ENCODE results near the gene PLAC8L1. TPM values are rescaled to one million over a fixed set of nuclear protein-coding genes. Genes with fewer than 3 reads are reported as not detected.

The PLAC8L1 gene
- total RNA-seq, 1 experiment from 2014 or later: 0.52 TPM

DNA sequence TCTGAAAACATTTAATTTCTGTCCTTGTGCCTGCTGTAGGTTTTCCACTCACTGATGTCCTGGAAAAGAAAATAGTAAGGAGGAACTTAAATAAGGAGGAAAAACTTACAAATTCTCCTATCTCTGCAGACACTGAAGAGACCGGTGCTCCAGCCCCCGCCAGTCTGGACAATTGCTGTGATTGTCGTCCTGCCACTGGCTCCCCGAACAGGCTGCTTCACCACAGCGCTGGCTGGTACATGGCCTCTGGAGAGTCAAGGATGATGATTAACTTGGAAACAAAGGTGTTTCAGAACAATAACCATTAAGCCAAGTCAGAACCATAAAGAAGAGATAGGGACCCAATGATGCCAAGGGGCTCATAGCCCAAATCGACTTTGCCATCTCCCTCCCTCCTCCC, 7.3 kb downstream of the PLAC8L1 start:
- H3K27me3 ChIP-seq (ENCODE audit: insufficient read depth, low read length): no peaks in the 10 kb centered on the region
- no peak overlapping the region for H3K4me2 ChIP-seq (ENCODE audit: insufficient read depth, insufficient read length, low read length)
- no peak overlapping the region for H3K4ac ChIP-seq (ENCODE audit: low read depth, low read length)
- H3K56ac ChIP-seq (ENCODE audit: insufficient read length, low read depth, low read length): no peak overlapping the region
- H2AK5ac ChIP-seq (ENCODE audit: insufficient read length, low read length): no peak overlapping the region
- TF ChIP-seq, protein P1, sequence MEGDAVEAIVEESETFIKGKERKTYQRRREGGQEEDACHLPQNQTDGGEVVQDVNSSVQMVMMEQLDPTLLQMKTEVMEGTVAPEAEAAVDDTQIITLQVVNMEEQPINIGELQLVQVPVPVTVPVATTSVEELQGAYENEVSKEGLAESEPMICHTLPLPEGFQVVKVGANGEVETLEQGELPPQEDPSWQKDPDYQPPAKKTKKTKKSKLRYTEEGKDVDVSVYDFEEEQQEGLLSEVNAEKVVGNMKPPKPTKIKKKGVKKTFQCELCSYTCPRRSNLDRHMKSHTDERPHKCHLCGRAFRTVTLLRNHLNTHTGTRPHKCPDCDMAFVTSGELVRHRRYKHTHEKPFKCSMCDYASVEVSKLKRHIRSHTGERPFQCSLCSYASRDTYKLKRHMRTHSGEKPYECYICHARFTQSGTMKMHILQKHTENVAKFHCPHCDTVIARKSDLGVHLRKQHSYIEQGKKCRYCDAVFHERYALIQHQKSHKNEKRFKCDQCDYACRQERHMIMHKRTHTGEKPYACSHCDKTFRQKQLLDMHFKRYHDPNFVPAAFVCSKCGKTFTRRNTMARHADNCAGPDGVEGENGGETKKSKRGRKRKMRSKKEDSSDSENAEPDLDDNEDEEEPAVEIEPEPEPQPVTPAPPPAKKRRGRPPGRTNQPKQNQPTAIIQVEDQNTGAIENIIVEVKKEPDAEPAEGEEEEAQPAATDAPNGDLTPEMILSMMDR (conservative IDR thresholded peaks at IDR 0.05): no peak
- H3K79me1 ChIP-seq (ENCODE audit: insufficient read depth, low read depth, low read length, poor library complexity, severe bottlenecking): no peaks in the 10 kb centered on the region
- H4K91ac ChIP-seq (ENCODE audit: insufficient read length, low read depth, low read length): no peak overlapping the region
- Mint-ChIP-seq H3K9me3 (no peaks in the 10 kb centered on the region), H3K4me1 (peaks cover 22 to 23% of the 10 kb centered on the region in 2 experiments), H3K36me3 (ENCODE audit: insufficient read depth in 1 of 3, low read depth in 3 of 3) (no peaks in the 10 kb centered on the region), H3K27ac (no peak overlapping the region), H3K27me3 (ENCODE audit: low read depth) (no peaks in the 10 kb centered on the region), H3K4me3 (no peak overlapping the region)
- peaks cover 2% of the 10 kb centered on the region; the same call in 1 of the 2 replicates for H3K4me1 ChIP-seq (ENCODE audit: insufficient read depth, low read length)
- no peaks in the 10 kb centered on the region for H3K79me2 ChIP-seq (ENCODE audit: insufficient read depth, low read length)
- no peak overlapping the region for H4K8ac ChIP-seq (replicated peaks; ENCODE audit: insufficient read length, low read depth, low read length)
- H2BK20ac ChIP-seq (ENCODE audit: low read depth, low read length, poor library complexity, severe bottlenecking): no peak overlapping the region
- no peak overlapping the region for H2AFZ ChIP-seq (ENCODE audit: low read length)
- no peaks in the 10 kb centered on the region for H4K20me1 ChIP-seq (ENCODE audit: control insufficient read depth, insufficient read depth, insufficient read length)
- WGBS (ENCODE audit: extremely low coverage, insufficient read length, low lambda C conversion rate): no CpG with 5 or more reads among the region's 6 CpGs
- H3K23ac ChIP-seq (ENCODE audit: insufficient read length, low read depth, low read length): no peak overlapping the region
- DNase-seq: no peak
- no peak overlapping the region for H3K14ac ChIP-seq (ENCODE audit: insufficient read depth, low read length)
- H3K9ac ChIP-seq (ENCODE audit: extremely low read depth, insufficient read length, low read length): no peak overlapping the region
- no peak overlapping the region for H3K27ac ChIP-seq (ENCODE audit: insufficient read length, low read depth, low read length)
- no peaks in the 10 kb centered on the region for H3K23me2 ChIP-seq (ENCODE audit: insufficient read length, low read depth, low read length, poor library complexity, severe bottlenecking)
- H4K5ac ChIP-seq (ENCODE audit: insufficient read length, low read depth, low read length): no peak overlapping the region
- H3K9me3 ChIP-seq (ENCODE audit: control insufficient read depth, low read depth, low read length): no peaks in the 10 kb centered on the region
- H2BK12ac ChIP-seq (ENCODE audit: insufficient read length, low read depth, low read length): no peak overlapping the region
- H3K18ac ChIP-seq (ENCODE audit: insufficient read length, low read depth, low read length): no peak overlapping the region
- H2BK120ac ChIP-seq (ENCODE audit: low read depth, low read length, poor library complexity, severe bottlenecking): no peak overlapping the region
- no peak overlapping the region for H3T11ph ChIP-seq (ENCODE audit: low read length)
- no peak overlapping the region for H2BK15ac ChIP-seq (ENCODE audit: low read depth, low read length)
- H2BK5ac ChIP-seq (ENCODE audit: insufficient read length, low read length): no peak overlapping the region
